Activated T-cell treated with anti-CD3 and anti-CD28 coated beads, Interleukin-2, amount 50 U/mL, for 72 hours (primary cell): ENCODE data around the gene LARP4B. TPM values are rescaled to one million over a fixed set of nuclear protein-coding genes. Genes with fewer than 3 reads are reported as not detected.

Experiments
- ATAC-seq, 2 donors: fragments of 150-1000 bp; cut with Tn5 transposase; replicated peaks in 1 of 2; 2 replicates each; pipeline ENCODE4 v1.10.0; 2021; ENCODE audit warnings: moderate library complexity in 2 of 2, mild to moderate bottlenecking in 1 of 2
- DNase-seq, 2 donors: peaks; one replicate each; pipeline ENCODE4 v3.0.0; 2021 to 2022; ENCODE audit warnings: mixed read lengths in 1 of 2
- H3K27ac Mint-ChIP-seq: one replicate; pipeline ENCODE4 v1.8.0; 2022; ENCODE audit warnings: mild to moderate bottlenecking, moderate library complexity, mixed read lengths
- H3K27me3 Mint-ChIP-seq: one replicate; pipeline ENCODE4 v1.8.0; 2022; ENCODE audit warnings: low read depth, mixed read lengths
- H3K36me3 Mint-ChIP-seq, 2 donors: one replicate each; pipeline ENCODE4 v1.8.0; 2022; ENCODE audit warnings: mixed read lengths in 2 of 2, mild to moderate bottlenecking in 1 of 2; ENCODE audit not compliant: insufficient read depth in 2 of 2
- H3K4me1 Mint-ChIP-seq: one replicate; pipeline ENCODE4 v1.8.0; 2022; ENCODE audit warnings: low read depth, mixed read lengths
- H3K4me3 Mint-ChIP-seq, 2 donors: one replicate each; pipeline ENCODE4 v1.8.0; 2022; ENCODE audit warnings: mild to moderate bottlenecking in 2 of 2, mixed read lengths in 2 of 2, moderate library complexity in 2 of 2
- H3K9me3 Mint-ChIP-seq, 2 donors: one replicate each; pipeline ENCODE4 v1.8.0; 2022; ENCODE audit warnings: mixed read lengths in 2 of 2
- total RNA-seq, 2 donors: library from RNA; stranded (reverse); gene quantifications; one replicate each; pipeline ENCODE4 v1.2.3, GENCODE V29; 2022

LARP4B gene
- total RNA-seq, 2 donors from 2014 or later: 103 to 109 TPM

DNA sequence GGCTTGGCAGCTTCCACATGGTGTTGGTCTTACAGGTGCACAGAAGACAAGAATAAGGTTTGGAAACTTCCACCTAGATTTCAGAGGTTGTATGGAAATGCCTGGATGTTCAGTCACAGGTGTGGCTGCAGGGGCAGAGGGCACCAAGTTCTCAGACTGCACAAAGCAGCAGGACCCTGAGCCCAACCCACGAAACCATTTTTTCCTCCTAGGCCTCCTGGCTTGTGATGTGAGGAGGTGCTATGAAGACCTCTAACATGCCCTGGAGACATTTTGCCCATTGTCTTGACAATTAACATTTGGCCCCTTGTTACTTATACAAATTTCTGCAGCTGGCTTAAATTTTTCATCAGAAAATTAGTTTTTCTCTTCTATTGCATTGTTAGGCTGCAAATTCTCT lies 134.3 kb downstream of the LARP4B start:
- DNase-seq (no peak), ATAC-seq (no peak)
- Mint-ChIP-seq H3K27ac (no peak overlapping the region), H3K4me1 (no peaks in the 10 kb centered on the region), H3K27me3 (no peaks in the 10 kb centered on the region), H3K9me3 (peaks cover 16 to 21% of the 10 kb centered on the region in 2 donors), H3K36me3 (peaks cover 19 to 26% of the 10 kb centered on the region in 2 donors), H3K4me3 (no peak overlapping the region)

DNA sequence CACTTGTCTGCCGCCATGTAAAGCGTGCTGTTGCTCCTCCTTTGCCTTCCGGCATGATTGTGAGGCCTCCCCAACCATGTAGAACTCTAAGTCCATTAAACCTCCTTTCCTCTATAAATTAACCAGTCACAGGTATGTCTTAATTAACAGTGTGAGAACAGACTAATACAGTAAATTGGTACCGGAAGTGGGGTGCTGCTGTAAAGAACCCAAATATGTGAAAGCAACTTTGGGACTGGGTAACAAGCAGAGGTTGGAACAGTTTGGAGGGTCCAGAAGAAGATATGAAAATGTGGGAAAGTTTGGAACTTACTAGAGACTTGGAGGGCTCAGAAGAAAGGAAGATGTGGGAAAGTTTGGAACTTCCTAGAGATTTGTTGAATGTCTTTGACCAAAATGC lies 135.3 kb downstream of the LARP4B start:
- H3K36me3 Mint-ChIP-seq: peaks cover 19 to 26% of the 10 kb centered on the region in 2 donors
- H3K9me3 Mint-ChIP-seq: peaks cover 16 to 21% of the 10 kb centered on the region in 2 donors
- no peak for DNase-seq
- H3K27me3 Mint-ChIP-seq: no peaks in the 10 kb centered on the region
- H3K4me1 Mint-ChIP-seq: no peaks in the 10 kb centered on the region
- ATAC-seq: no peak
- H3K4me3 Mint-ChIP-seq: no peak overlapping the region
- H3K27ac Mint-ChIP-seq: no peak overlapping the region

DNA sequence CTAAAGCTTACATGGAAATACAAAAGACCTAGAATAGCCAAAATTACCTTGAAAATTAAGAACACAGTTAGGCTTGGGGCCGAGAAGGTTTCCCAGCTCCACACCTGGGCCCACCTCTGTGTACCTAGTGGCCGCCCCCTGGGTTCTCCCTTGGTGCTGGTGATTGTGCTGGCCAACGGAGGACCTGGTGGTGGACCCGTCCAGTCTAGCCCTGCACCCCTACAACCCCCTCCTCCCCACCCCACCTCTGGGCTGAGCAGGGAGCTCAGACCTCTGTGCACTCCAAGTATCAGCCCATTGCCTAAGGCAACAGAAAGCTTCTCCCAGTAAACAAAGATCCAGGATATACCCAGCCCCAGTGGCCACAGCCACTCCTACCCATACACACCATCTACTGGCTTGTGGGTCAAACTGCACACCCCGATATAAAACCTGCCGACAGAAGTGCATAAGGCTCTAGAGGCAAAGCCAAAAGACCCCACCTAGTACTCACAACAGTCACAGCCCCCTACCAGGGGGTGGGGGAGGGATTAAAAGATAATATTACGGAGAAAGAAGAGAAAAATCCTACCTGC lies 137.0 kb downstream of the LARP4B start:
- ATAC-seq (no peak), DNase-seq (no peak)
- peaks cover 2% of the 10 kb centered on the region for H3K4me1 Mint-ChIP-seq
- H3K4me3 Mint-ChIP-seq: no peak overlapping the region
- peaks cover 14 to 19% of the 10 kb centered on the region in 2 donors for H3K9me3 Mint-ChIP-seq
- H3K27ac Mint-ChIP-seq: no peak overlapping the region
- H3K27me3 Mint-ChIP-seq: no peaks in the 10 kb centered on the region
- peaks cover 19 to 23% of the 10 kb centered on the region in 2 donors for H3K36me3 Mint-ChIP-seq

- Mint-ChIP-seq H3K9me3 (peaks cover 8 to 12% of the 10 kb centered on the region in 2 donors), H3K27ac (no peak overlapping the region), H3K4me1 (peaks cover 6% of the 10 kb centered on the region), H3K4me3 (no peak overlapping the region), H3K36me3 (peaks cover 8 to 12% of the 10 kb centered on the region in 2 donors), H3K27me3 (no peaks in the 10 kb centered on the region)
- no peak for ATAC-seq
- DNase-seq: no peak
These were observed 138.8 kb downstream of the LARP4B start for GRCh38 chr10:792792-793100.

- H3K9me3 Mint-ChIP-seq: peaks cover 8 to 10% of the 10 kb centered on the region in 2 donors
- H3K4me3 Mint-ChIP-seq: no peak overlapping the region
- DNase-seq (no peak), ATAC-seq (no peak)
- H3K27ac Mint-ChIP-seq: no peak overlapping the region
- H3K4me1 Mint-ChIP-seq: peaks cover 6% of the 10 kb centered on the region
- peaks cover 8 to 9% of the 10 kb centered on the region in 2 donors for H3K36me3 Mint-ChIP-seq
- H3K27me3 Mint-ChIP-seq: no peaks in the 10 kb centered on the region
These were observed 139.3 kb downstream of the LARP4B start for GRCh38 chr10:792083-792791.

GRCh38 chr10:791639-792038 lies 139.9 kb downstream of the LARP4B start:
- Mint-ChIP-seq H3K27ac (no peak overlapping the region), H3K27me3 (no peaks in the 10 kb centered on the region), H3K4me3 (no peak overlapping the region), H3K9me3 (peaks cover 6 to 9% of the 10 kb centered on the region in 2 donors), H3K4me1 (peaks cover 6% of the 10 kb centered on the region), H3K36me3 (peaks cover 7 to 8% of the 10 kb centered on the region in 2 donors)
- ATAC-seq: no peak
- DNase-seq: no peak

- no peak for DNase-seq
- no peak for ATAC-seq
- Mint-ChIP-seq H3K27me3 (no peaks in the 10 kb centered on the region), H3K36me3 (peaks cover under 1 to 2% of the 10 kb centered on the region in 2 donors), H3K4me3 (no peak overlapping the region), H3K9me3 (peaks cover 0 to 3% of the 10 kb centered on the region in 2 donors), H3K4me1 (peaks cover 6% of the 10 kb centered on the region), H3K27ac (no peak overlapping the region)
These were observed 140.5 kb downstream of the LARP4B start for GRCh38 chr10:790821-791551.

DNA sequence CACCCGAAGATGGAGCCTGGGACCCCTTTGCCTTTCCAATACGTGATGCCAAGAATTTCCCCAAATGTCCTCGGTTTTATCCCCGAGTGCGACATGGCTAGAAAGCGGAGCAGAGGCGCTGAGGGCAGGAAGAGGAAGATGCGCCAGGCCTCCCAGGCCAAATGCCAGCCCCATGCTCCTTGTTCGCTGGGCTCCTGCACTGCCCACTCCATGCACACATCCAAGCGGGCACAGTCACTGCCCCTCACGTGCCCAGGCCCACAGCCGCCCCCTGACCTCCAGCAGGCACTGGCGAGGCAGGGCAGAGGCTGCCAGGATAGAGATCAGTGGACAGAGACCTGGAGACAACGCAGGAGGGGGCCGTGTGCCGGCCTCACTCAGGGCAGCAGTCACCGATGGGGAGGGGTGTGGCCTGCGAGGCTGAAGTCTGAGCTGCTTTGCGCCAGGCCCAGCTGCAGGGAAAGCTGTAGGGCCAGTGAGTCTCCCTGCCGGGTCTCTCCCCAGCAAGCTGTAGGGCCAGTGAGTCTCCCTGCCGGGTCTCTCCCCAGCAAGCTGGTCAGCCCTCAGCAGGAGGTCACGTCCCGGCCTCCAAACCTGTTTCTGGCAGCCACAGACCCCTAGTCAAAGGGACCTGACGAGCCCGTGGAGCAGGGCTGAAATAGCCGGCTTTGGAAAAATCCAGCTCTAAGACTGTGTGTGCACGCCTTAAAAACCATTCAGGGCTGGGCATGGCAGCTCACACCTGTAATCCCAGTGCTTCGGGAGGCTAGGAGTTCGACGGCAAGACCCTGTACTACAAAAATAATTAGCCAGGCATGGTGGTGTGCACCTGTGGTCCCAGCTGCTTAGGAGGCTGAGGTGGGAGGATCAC lies 141.4 kb downstream of the LARP4B start:
- Mint-ChIP-seq H3K27me3 (no peaks in the 10 kb centered on the region), H3K36me3 (peaks cover 0 to 2% of the 10 kb centered on the region in 2 donors), H3K4me1 (peaks cover 6% of the 10 kb centered on the region), H3K9me3 (no peaks in the 10 kb centered on the region), H3K27ac (no peak overlapping the region), H3K4me3 (peak overlapping the region in 1 of 2 donors; percentile 86)
- DNase-seq (no peak), ATAC-seq (peak in 1 of 2 donors; percentile 3)

DNA sequence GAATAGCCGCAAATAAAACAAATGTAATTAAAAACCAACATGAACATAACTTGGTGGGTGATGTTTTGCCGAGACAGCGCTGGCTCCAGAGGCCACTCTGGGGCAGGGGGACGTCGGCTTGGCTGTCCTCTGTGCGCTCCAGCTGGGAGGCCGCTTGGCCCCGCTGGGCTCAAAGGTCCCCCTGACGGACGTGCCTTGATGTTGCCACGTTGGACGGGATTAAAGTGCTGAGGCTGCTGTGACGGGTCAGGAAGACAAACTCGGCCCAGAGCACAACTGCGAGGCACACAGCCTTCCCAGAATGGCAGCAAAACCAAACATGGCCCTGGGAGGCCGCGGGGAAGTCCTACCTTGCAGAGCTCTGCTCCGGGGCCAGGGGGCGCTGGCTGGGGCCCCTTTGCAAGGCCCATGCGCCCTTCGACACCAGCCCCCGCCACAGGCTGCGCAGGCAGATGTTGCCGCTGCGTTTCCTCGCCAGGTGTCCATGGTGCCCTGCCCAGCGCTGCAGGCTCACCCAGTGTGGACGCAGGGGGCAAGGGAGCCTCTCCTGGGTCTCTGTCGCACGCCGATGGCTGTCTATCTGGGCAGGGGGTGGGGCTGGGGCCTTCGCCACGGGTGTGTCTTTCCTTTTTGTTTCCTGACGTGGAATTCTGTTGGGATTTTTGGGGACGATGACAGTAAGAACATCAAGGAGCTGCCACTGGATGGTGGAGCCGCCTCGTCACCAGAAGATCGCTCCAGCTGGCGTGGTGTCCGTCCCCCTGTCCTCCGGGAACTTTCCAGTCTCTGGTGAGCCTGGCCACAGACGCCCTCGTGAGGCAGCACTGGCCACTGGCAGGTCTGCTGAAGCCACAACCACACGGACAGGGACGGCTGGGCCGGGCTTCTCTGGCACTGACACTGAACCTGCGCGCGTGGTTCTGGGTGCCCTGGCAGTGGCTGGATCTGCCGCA lies 142.4 kb downstream of the LARP4B start:
- ATAC-seq (peak in 1 of 2 donors; percentile 52), DNase-seq (peak in 1 of 2 donors; percentile 62)

GRCh38 chr10:787933-788651 lies 143.4 kb downstream of the LARP4B start:
- Mint-ChIP-seq H3K9me3 (no peaks in the 10 kb centered on the region), H3K27ac (no peak overlapping the region), H3K36me3 (no peaks in the 10 kb centered on the region), H3K27me3 (peaks cover under 1% of the 10 kb centered on the region), H3K4me1 (peaks cover 6% of the 10 kb centered on the region), H3K4me3 (no peak overlapping the region)
- ATAC-seq (no peak), DNase-seq (no peak)

More for the DNA sequence above, 142.4 kb downstream of the LARP4B start:
- Mint-ChIP-seq H3K36me3 (no peaks in the 10 kb centered on the region), H3K4me3 (peak overlapping the region in 1 of 2 donors; percentile 86), H3K4me1 (peaks cover 6% of the 10 kb centered on the region), H3K9me3 (no peaks in the 10 kb centered on the region), H3K27ac (no peak overlapping the region), H3K27me3 (no peaks in the 10 kb centered on the region)

- Mint-ChIP-seq H3K27me3 (peaks cover 13% of the 10 kb centered on the region), H3K36me3 (no peaks in the 10 kb centered on the region), H3K4me1 (peaks cover 6% of the 10 kb centered on the region), H3K9me3 (no peaks in the 10 kb centered on the region), H3K4me3 (no peak overlapping the region), H3K27ac (no peak overlapping the region)
- ATAC-seq (no peak), DNase-seq (no peak)
These were observed 144.7 kb downstream of the LARP4B start for GRCh38 chr10:786633-787474.
